ENCODE results near the gene HRH2. TPM values are rescaled to one million over a fixed set of nuclear protein-coding genes. Genes with fewer than 3 reads are reported as not detected.

HRH2 gene
- total RNA-seq, 1 experiment from 2014 or later: 3.3 TPM

GRCh38 chr5:175717837-175718236 is 60.0 kb downstream of the HRH2 start:
- H3K23ac ChIP-seq (ENCODE audit: insufficient read length, low read depth, low read length): no peak overlapping the region
- H3K27me3 ChIP-seq (ENCODE audit: insufficient read depth, low read length): no peaks in the 10 kb centered on the region
- no peak overlapping the region for H3K4me3 Mint-ChIP-seq
- H3K27me3 Mint-ChIP-seq (ENCODE audit: low read depth): peaks cover 12% of the 10 kb centered on the region
- H3T11ph ChIP-seq (ENCODE audit: low read length): no peak overlapping the region
- no peaks in the 10 kb centered on the region for H3K23me2 ChIP-seq (ENCODE audit: insufficient read length, low read depth, low read length, poor library complexity, severe bottlenecking)
- H2AFZ ChIP-seq (ENCODE audit: low read length): no peak overlapping the region
- H3K9me3 Mint-ChIP-seq: peaks cover 25 to 26% of the 10 kb centered on the region in 2 experiments
- H2BK20ac ChIP-seq (ENCODE audit: low read depth, low read length, poor library complexity, severe bottlenecking): no peak overlapping the region
- H3K27ac ChIP-seq (ENCODE audit: insufficient read length, low read depth, low read length): no peak overlapping the region
- H3K79me2 ChIP-seq (ENCODE audit: insufficient read depth, low read length): no peaks in the 10 kb centered on the region; the same call in 1 of the 2 replicates
- H2BK120ac ChIP-seq (ENCODE audit: low read depth, low read length, poor library complexity, severe bottlenecking): no peak overlapping the region
- no peak overlapping the region for H4K8ac ChIP-seq (replicated peaks; ENCODE audit: insufficient read length, low read depth, low read length)
- no peak overlapping the region for H3K4ac ChIP-seq (ENCODE audit: low read depth, low read length)
- H3K27ac Mint-ChIP-seq: no peak overlapping the region
- no peak overlapping the region for H4K91ac ChIP-seq (ENCODE audit: insufficient read length, low read depth, low read length)
- H4K20me1 ChIP-seq (ENCODE audit: control insufficient read depth, insufficient read depth, insufficient read length): no peaks in the 10 kb centered on the region
- no peak overlapping the region for H3K4me2 ChIP-seq (ENCODE audit: insufficient read depth, insufficient read length, low read length)
- no peak for DNase-seq
- peaks cover 6% of the 10 kb centered on the region for H3K9me3 ChIP-seq (ENCODE audit: control insufficient read depth, low read depth, low read length)
- no peak overlapping the region for H2BK12ac ChIP-seq (ENCODE audit: insufficient read length, low read depth, low read length)
- no peak overlapping the region for H2AK5ac ChIP-seq (ENCODE audit: insufficient read length, low read length)
- no peak overlapping the region for H2BK5ac ChIP-seq (ENCODE audit: insufficient read length, low read length)
- no peak overlapping the region for H4K5ac ChIP-seq (ENCODE audit: insufficient read length, low read depth, low read length)
- H3K4me1 Mint-ChIP-seq: peaks cover 7 to 9% of the 10 kb centered on the region in 2 experiments
- H3K56ac ChIP-seq (ENCODE audit: insufficient read length, low read depth, low read length): no peak overlapping the region
- H3K4me1 ChIP-seq (ENCODE audit: insufficient read depth, low read length): no peaks in the 10 kb centered on the region
- H3K36me3 Mint-ChIP-seq (ENCODE audit: insufficient read depth in 1 of 3, low read depth in 3 of 3): peaks cover 14 to 29% (median 21%) of the 10 kb centered on the region in 3 experiments
- H3K79me1 ChIP-seq (ENCODE audit: insufficient read depth, low read depth, low read length, poor library complexity, severe bottlenecking): no peaks in the 10 kb centered on the region
- H3K9ac ChIP-seq (ENCODE audit: extremely low read depth, insufficient read length, low read length): no peak overlapping the region
- H3K14ac ChIP-seq (ENCODE audit: insufficient read depth, low read length): no peak overlapping the region
- no CpG with 5 or more reads among the region's 3 CpGs for WGBS (ENCODE audit: extremely low coverage, insufficient read length, low lambda C conversion rate)
- no peak overlapping the region for H2BK15ac ChIP-seq (ENCODE audit: low read depth, low read length)
- no peak overlapping the region for H3K18ac ChIP-seq (ENCODE audit: insufficient read length, low read depth, low read length)
- TF ChIP-seq CTCF (conservative IDR thresholded peaks at IDR 0.05): no peak
